Kidney capillary endothelial cell (primary cell): Measurements from ENCODE around the gene CCDC88A.
A peak's percentile ranks its signal among the peaks of the same experiment; 100 is the strongest.
"Not testable (repeated sequence)": the region's sequence is repeated elsewhere in the genome, so short reads cannot be mapped to it uniquely, and the experiment has no call there.

ENCODE experiments used
- DNase-seq: peaks from one replicate; pipeline ENCODE4 v3.0.0-alpha.2; 2018; ENCODE audit warnings: low spot score

The CCDC88A gene

DNA sequence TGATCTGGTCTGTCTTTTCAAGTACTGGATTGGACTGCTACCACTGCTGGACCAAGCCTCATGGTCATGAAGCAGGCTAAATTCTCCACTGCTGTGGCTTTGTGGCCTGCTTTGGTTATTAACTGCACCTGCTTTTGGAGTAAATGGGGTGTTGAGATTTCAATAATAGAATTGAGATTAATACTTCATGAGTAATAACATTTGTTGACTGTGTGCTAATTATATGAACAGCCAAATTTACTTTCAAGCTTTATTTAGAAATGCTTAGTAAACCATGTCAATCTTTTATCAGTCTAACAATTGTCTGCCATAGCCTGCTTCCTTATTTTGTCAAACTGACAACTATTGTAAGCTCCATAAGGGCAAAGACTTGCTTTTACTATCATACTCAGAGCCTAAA is 123.3 kb downstream of the CCDC88A start:
- no peak for DNase-seq

DNA sequence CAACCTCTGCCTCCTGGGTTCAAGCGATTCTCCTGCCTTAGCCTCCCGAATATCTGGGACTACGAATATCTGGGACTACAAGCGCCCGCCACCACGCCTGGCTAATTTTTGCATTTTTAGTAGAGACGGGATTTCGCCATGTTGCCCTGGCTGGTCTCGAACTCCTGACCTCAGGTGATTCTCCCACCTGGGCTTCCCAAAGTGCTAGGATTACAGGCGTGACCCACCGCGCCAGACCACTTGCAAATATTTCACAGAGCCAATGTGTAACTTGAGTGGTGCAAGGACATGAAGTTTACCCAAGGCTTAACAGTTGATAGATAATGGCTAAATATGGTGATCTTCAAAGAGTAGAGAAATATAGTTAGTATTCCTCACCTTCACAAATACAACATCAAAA is 136.6 kb downstream of the CCDC88A start:
- no peak for DNase-seq

DNA sequence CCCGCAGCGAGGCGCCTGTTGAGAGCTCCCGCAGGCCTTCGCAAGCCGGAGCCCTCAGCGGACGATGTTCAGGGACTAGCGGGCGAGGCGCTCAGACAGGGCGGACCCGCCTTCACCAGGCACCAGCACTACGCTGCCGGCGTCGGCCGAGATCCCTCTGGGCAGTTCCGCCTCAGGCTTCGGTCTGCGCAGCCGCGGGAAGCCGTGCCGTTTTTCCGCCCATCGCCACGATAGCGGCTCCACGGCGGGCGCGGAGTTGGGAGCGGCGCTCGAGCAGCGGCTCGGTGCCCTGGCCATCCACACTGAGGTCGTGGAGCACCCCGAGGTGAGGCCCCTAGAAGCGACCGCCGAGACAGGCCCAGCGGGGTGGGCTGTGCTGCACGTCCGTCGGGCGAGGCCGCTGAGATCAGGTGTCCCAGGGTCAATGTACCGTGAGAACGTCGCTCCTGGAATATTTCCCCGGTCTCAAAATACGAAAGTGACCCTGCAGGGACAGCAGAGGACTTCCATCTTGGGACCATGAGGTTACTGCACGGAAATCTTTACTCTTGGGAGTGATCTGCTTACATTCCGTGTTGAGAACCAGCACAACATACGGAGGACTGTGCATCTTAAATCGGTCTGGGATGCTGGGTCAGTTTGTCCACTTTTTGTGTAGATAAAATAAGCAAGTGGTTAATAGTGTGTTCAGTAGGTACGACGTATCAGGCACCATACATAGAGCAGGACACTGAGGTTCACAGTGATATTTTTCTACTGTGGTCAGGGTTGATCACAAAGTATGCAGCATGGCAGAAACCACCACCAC is 137.3 kb downstream of the CCDC88A start:
- peak; percentile 76 for DNase-seq

- DNase-seq: not testable (repeated sequence)
Observed at GRCh38 chr2:55280851-55281546, 138.7 kb downstream of the CCDC88A start.

GRCh38 chr2:55279859-55280424 is 139.7 kb downstream of the CCDC88A start:
- not testable (repeated sequence) for DNase-seq

- not testable (repeated sequence) for DNase-seq
Observed at GRCh38 chr2:55279214-55279835, 140.3 kb downstream of the CCDC88A start.

- DNase-seq: no peak
Observed at GRCh38 chr2:55277310-55277709, 142.3 kb downstream of the CCDC88A start.

DNA sequence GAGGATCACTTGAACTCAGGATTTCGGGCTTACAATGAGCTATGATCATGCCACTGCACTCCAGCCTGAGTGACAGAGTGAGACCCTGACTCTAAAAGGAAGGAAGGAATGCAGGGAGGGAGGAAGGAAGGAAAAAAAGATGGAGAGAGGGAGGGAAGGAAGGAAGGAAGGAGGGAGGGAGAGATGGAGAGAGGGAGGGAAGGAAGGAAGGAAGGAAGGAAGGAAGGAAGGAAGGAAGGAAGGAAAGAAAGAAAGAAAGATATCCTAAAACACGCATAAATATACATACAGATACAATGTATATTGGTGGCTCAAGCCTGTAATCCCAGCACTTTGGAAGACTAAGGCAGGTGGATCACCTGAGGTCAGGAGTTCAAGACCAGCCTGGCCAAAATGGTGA is 145.3 kb downstream of the CCDC88A start:
- DNase-seq: not testable (repeated sequence)

DNA sequence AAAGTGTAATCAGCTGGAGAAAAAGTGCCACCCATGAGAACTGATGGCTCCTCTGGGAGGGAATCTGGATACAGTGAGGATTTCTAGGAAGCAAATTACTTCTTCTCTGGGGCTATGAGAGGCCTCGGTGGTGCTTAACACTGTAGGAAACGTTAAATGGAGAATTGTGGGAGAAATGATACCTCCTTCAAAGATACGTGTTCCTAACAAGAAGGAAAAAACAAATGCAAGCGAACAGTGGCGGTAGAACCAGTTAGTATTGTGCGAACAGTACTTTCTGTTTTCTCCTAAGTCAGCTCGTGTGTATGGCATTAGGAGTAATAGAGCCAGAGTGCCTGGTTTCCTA is 150.0 kb downstream of the CCDC88A start:
- DNase-seq: no peak

DNA sequence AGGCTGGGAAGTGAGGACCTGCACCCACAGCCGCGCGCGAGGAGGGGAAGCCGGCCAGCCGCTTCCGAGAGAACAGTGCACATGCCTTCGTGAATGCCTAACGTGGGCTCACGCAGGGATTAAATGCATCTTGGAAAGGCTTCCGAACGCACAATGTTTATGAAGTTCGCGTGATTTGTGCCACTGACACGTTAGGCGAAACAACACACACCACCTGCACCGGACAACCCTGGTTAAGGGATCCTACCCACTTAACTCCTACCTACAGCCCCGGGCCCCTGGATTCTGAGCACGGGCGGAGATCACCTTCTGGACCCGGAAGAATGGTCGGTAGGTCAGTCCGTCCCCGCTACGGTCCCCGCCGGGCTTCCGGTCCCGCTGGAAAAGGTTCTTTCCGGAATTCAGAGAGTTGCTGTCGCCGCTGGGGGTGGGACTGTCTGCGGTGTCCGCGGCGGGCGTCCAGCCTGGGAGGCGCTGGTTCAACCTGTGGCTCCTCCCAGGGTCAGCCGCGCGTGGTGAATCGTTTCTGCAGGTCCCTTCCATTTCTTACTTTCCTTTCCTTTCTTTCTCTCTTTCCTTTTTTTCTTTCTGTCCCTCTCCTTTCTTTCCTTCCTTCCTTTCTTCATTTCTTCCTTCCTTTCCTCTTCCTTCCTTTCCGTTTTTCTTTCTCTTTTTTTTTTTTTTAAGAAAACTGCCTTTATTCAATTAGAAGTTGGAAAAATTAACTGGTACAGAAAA is 150.6 kb downstream of the CCDC88A start, which contains the start of gene MTIF2:
TSS of gene MTIF2 (minus strand) at position 325 of the 738 bp plus-strand sequence. CDS start 5,373 bp downstream, outside the sequence.
- peak; percentile 94 for DNase-seq

DNA sequence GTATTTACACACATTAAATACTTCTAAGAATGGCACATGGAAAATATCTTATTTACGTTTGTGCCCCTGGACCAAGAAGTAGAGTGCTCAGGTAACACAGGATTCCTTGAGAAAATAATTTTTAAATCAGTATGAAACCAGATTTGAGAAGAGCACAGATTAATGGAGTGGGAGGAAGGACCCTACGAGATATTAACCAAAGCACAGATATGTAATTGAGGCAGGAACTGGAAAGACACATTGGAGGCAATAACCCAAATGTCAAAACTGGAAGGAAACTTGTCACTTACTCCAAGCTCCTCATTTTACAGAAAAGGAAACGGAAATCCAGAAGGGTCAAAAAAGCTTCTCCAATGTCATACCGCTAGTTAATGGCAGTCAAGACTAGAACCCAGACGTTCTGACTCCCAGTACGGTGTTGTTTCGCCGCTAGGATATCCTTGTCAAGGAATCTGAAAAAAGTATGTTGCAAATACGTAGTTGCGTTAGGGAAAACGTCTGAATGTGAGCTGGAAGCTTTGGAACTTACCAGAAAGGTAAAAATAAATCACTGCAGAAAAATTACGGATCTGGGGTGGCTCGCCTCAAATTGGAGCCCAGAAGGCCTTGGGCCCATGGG is 151.3 kb downstream of the CCDC88A start:
- DNase-seq: peak; percentile 7

- not testable (repeated sequence) for DNase-seq
Observed at GRCh38 chr2:55259586-55259985, 160.1 kb downstream of the CCDC88A start.

GRCh38 chr2:55252832-55253231 is 166.8 kb downstream of the CCDC88A start:
- no peak for DNase-seq

GRCh38 chr2:55247025-55247424 is 172.6 kb downstream of the CCDC88A start:
- DNase-seq: no peak

DNA sequence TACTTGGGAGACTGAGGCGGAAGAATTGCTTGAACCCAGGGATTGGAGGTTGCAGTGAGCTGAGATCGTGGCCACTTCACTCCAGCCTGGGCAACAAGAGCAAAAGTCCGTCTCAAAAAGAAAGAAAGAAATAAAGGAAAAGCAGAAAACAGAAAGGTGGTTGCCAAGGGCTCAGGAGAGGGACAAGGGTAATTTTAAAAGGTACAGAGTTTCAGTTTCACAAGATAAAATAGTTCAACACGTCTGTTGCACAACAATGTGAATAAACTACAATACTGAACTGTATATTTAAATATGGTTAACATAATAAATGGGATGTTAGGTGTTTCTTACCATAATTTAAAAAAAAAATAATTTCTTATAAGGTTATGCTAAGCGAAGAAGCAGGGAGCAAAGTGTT is 174.2 kb downstream of the CCDC88A start:
- no peak for DNase-seq

DNA sequence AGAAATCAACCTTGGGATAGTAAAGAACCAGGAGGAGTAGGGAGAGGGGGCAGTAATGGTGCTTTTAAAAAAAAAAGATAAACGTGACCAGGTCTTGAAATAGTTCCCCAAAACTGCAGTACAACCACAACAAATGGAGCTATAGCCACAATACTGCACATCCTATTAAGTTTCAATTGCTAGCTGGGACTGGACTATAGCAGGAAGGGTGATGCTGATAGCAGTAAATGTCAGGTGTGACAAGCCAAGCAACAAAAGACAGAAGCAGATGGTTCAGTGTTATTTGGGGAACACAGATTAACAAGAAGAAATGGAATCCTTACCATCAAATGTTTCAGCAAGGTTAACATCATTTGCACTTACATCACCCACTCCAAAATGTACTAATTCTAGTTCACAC is 177.0 kb downstream of the CCDC88A start:
- no peak for DNase-seq

GRCh38 chr2:55241582-55241981 is 178.1 kb downstream of the CCDC88A start:
- DNase-seq: not testable (repeated sequence)

GRCh38 chr2:55239656-55240222 is 179.9 kb downstream of the CCDC88A start:
- DNase-seq: no peak
